ENCODE measurements around the gene RGL3.

DNA sequence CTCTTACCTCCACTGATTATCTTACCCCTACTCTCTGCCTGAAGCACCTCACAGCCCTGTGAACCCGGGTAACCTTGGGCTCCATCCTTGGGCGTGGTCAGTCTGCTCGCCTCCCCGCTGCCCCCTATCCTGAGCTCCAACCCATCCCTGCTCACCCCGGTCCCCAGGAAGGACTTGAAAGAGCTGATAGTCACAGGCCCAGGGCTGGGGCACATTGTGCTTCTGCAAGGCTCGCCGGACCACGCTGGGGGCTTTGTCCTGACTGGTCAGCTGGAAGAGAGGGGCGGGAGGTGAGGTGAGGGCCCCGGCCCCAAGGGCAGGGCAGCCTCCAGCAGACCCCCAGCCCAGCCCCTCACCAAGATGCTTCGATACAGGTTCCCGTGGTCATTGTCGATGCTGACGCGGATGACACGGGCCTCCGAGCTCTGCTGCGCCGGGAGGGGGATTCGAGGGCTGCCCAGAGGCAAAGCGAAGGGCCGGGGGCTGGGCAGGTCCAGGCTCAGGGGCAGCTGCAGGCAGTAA is 22.0 kb downstream of the RGL3 start:
- TF ChIP-seq, protein P1, sequence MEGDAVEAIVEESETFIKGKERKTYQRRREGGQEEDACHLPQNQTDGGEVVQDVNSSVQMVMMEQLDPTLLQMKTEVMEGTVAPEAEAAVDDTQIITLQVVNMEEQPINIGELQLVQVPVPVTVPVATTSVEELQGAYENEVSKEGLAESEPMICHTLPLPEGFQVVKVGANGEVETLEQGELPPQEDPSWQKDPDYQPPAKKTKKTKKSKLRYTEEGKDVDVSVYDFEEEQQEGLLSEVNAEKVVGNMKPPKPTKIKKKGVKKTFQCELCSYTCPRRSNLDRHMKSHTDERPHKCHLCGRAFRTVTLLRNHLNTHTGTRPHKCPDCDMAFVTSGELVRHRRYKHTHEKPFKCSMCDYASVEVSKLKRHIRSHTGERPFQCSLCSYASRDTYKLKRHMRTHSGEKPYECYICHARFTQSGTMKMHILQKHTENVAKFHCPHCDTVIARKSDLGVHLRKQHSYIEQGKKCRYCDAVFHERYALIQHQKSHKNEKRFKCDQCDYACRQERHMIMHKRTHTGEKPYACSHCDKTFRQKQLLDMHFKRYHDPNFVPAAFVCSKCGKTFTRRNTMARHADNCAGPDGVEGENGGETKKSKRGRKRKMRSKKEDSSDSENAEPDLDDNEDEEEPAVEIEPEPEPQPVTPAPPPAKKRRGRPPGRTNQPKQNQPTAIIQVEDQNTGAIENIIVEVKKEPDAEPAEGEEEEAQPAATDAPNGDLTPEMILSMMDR (IDR thresholded peaks at IDR 0.05), result no peak
- no peak for TF ChIP-seq EP300 (IDR thresholded peaks at IDR 0.05)
